Testis (tissue), 3 donors: ENCODE measurements around the gene RAB26. TPM values are rescaled to one million over a fixed set of nuclear protein-coding genes. Genes with fewer than 3 reads are reported as not detected.

Experiments
- DNase-seq: peaks from one replicate; pipeline ENCODE4 v3.0.0-alpha.2; 2019
- H3K27ac ChIP-seq, 2 donors: fragments of 200-600 bp; sonication (generic); one replicate each; pipeline ENCODE4 v1.5.1; 2019
- H3K27me3 ChIP-seq: fragments of 200-600 bp; sonication (generic); one replicate; pipeline ENCODE4 v1.5.1; 2019
- H3K36me3 ChIP-seq: fragments of 200-600 bp; sonication (generic); one replicate; pipeline ENCODE4 v1.5.1; 2017; ENCODE audit warnings: low read depth; ENCODE audit errors: missing control alignments
- H3K4me1 ChIP-seq: fragments of 200-600 bp; sonication (generic); one replicate; pipeline ENCODE4 v1.5.1; 2019
- H3K4me3 ChIP-seq, 2 donors: fragments of 200-600 bp; sonication (generic); one replicate each; pipeline ENCODE4 v1.5.1; 2017 to 2019
- H3K9me3 ChIP-seq: fragments of 200-600 bp; sonication (generic); one replicate; pipeline ENCODE4 v1.5.1; 2017
- CTCF ChIP-seq, 3 experiments: fragments of 450-650 bp in 2 of 3; fragments of 200-600 bp in 1 of 3; sonication (generic) in 1 of 3; IDR thresholded peaks; one replicate each; pipeline ENCODE4 v1.5.1; 2016 to 2019; ENCODE audit warnings: antibody characterized with exemption in 3 of 3, mild to moderate bottlenecking in 2 of 3, moderate library complexity in 1 of 3
- POLR2A ChIP-seq: fragments of 450-650 bp; IDR thresholded peaks from one replicate; pipeline ENCODE4 v1.6.1; 2017; ENCODE audit warnings: antibody characterized with exemption, mild to moderate bottlenecking, moderate library complexity
- WGBS, 2 donors: methylation state at CpG; one replicate each; pipeline ENCODE4 v1.1.5; 2018; 5-methylcytosine and 5-hydroxymethylcytosine counted together
- intact Hi-C: fragments of 100-400 bp; cut with DNase I; formaldehyde crosslinking; loops from one replicate; pipeline ENCODE4 v1.15.1; 2023; ENCODE audit warnings: low total_unique reads
- polyA plus RNA-seq: library from polyadenylated mRNA; stranded (reverse); fragments of 350-450 nt; fragmentation: Illumina TruSeq; extraction: RNeasy Lipid Tissue Mini Kit (QIAGEN cat#74804); gene quantifications from one replicate; pipeline ENCODE4 v1.2.3, GENCODE V29; 2014; ENCODE audit warnings: low read depth, low replicate concordance; ENCODE audit not compliant: insufficient read depth
- total RNA-seq, 2 donors: library from RNA; depleted of rRNA; stranded (reverse); fragments of >200 nt; gene quantifications; one replicate each; pipeline ENCODE4 v1.2.3, GENCODE V29; 2016

Gene RAB26
- total and polyA plus RNA-seq, 3 donors from 2014 or later, result 1.5 to 3.6 (median 3.2) TPM

GRCh38 chr16:2155091-2155950 is 6.9 kb downstream of the RAB26 start, which contains the start of gene TRAF7:
TRAF7 (plus strand) TSS chr16:2155782; CDS start chr16:2163921, 8,139 bp downstream.
- peak within 1 kb of the TSS; percentile 79 to 86 for H3K4me3 ChIP-seq
- no peaks in the 10 kb centered on the region for H3K9me3 ChIP-seq
- peaks cover 61% of the 10 kb centered on the region for H3K4me1 ChIP-seq
- peak within 1 kb of the TSS; percentile 72 to 89 for H3K27ac ChIP-seq
- 0 to 1% methylated on average over 21 to 70 of the region's 94 CpGs for WGBS, 2 donors
- H3K27me3 ChIP-seq, result no peaks in the 10 kb centered on the region
- DNase-seq, result peak; percentile 100
- TF ChIP-seq POLR2A, result peak; percentile 99
- TF ChIP-seq CTCF (IDR thresholded peaks at IDR 0.05), result no peak
- intact Hi-C loops, result loop anchor here (10.0 kb wide), 1 partner anchor 99 kb away; the partner anchor contains the start of gene ECI1
- no peaks in the 10 kb centered on the region for H3K36me3 ChIP-seq

DNA sequence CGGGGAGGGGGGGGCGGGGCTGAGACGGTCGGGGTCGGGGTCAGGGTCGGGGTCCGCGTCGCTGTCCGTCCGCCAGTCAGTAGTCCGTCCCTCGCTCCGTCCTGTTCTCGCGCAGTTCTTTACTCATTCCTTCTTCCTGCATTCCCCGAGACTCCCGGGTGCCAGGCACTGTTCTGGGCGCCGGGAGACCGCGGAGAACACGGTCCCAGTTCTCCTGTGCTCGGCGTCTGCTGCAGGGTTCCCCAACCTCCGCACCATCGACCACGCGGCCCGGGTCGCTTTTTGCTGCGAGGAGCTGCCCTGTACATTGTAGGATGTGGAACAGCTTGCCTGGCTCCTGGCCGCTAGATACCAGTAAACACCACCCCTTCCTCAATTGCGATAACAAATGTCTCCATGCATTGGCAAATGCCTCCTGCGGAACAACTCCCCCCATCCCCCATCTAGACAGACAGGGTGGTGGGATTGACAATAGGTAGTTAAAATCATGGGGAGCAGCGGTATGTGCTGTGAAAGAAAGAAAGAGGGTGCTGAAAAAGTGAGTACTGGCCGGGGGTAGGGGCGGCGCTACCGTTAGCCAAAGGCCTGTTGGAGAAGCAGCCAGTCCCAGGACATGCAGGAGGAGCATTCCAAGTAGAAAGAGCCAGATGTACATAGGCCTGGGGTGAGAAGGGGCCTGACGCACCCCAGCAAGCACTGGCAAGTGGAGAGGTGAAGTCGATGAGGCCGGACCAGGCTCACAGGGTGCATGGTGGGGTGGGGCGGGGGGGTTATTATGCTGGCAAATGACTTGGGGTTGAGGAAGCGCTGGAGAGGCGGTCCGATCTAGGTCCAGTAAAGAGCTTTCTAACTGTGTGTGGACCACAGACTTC is 7.8 kb downstream of the RAB26 start:
- Histone ChIP-seq H3K4me1 (peaks cover 60% of the 10 kb centered on the region), H3K4me3 (peak overlapping the region; percentile 79 to 86), H3K27me3 (no peaks in the 10 kb centered on the region), H3K27ac (peak overlapping the region; percentile 59 to 89), H3K36me3 (no peaks in the 10 kb centered on the region), H3K9me3 (no peaks in the 10 kb centered on the region)
- DNase-seq, result no peak
- TF ChIP-seq POLR2A (no peak), CTCF (IDR thresholded peaks at IDR 0.05) (no peak)
- intact Hi-C loops, result loop anchor here (10.0 kb wide), 1 partner anchor 99 kb away; the partner anchor contains the start of gene ECI1
- WGBS, 2 donors, result 2 to 5% methylated on average over 25 to 45 of the region's 47 CpGs

DNA sequence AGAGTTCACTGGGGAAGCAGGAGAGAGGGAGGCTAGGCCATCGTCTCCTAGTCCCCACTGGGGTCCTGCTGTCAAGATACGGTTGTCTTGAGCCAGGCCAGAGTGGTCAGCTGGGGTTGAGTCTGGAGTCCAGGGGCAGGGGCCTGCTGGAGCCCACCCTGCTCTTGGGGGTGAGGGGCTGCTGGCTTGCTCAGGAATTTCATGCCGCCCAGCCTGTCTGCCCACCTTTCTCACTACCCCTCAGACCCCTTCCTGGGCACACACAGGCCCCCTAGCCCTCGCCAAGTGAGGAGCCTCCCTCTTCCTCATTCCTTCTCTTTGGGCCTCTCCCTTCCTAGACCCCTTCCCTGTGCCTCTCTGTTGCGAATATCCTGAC is 8.4 kb downstream of the RAB26 start:
- 61 to 69% methylated on average over 4 to 5 of the region's 5 CpGs for WGBS, 2 donors
- TF ChIP-seq POLR2A (no peak), CTCF (IDR thresholded peaks at IDR 0.05) (no peak)
- no peaks in the 10 kb centered on the region for H3K9me3 ChIP-seq
- peaks cover 58% of the 10 kb centered on the region for H3K4me1 ChIP-seq
- DNase-seq, result no peak
- no peak overlapping the region for H3K4me3 ChIP-seq
- intact Hi-C loops, result loop anchor here (10.0 kb wide), 1 partner anchor 98 kb away; the partner anchor contains the start of gene ECI1
- no peaks in the 10 kb centered on the region for H3K36me3 ChIP-seq
- no peaks in the 10 kb centered on the region for H3K27me3 ChIP-seq
- peak overlapping the region; percentile 31 to 89 for H3K27ac ChIP-seq

DNA sequence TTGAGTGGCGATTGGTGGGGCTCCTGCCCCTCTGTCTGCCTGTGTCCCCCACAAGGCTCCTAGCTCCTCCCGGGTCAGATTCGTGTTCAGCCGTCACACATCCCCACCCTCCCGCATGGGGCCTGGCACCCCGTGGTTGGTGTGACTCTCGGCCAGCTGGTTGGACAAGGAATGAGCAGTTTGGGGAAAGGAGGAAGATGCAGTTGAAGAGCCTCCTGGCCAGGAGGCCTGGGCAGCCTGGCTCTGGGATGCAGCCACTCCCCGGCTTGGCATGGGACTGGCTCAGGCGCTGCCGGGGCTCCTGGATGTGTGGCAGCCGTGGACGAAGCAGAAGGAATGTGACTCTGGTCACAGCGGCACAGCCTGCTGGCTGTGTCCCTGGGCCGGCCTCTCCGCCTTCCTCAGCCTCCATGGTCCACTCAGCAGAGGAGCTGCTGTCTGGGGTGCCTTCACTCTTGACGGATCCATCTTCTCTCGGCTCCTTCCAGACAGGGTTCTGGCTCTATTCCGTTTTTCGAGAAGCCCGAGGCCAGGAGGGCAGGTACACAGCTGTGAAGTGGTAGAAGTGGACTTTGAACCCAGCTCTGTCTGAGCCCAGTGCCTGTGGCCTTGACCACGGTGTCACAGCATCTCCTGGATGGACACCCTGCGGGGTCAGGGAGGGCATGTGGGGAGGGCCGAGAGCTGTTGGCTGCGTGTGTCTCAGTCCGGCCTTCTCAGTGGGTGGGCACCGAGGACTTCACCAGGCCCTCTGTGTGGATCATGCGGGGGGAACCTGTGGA is 9.2 kb downstream of the RAB26 start:
- Histone ChIP-seq H3K4me1 (peaks cover 56% of the 10 kb centered on the region), H3K27ac (peak overlapping the region in 1 of 2 donors; percentile 89), H3K4me3 (no peak overlapping the region), H3K9me3 (no peaks in the 10 kb centered on the region), H3K36me3 (no peaks in the 10 kb centered on the region), H3K27me3 (no peaks in the 10 kb centered on the region)
- WGBS, 2 donors, result 74 to 80% methylated on average over 15 to 27 of the region's 27 CpGs
- TF ChIP-seq CTCF (IDR thresholded peaks at IDR 0.05) (no peak), POLR2A (no peak)
- no peak for DNase-seq
- intact Hi-C loops, result loop anchor here (10.0 kb wide), 1 partner anchor 97 kb away; the partner anchor contains the start of gene ECI1
